ENCODE measurements around the gene FBN1. TPM values are rescaled to one million over a fixed set of nuclear protein-coding genes. Genes with fewer than 3 reads are reported as not detected.

FBN1 gene
- total and polyA plus RNA-seq, 2 of the 13 experiments (the other 11 are each of a cell fraction or from before 2014, with no cell fraction given), result 1.5 to 3.0 TPM

DNA sequence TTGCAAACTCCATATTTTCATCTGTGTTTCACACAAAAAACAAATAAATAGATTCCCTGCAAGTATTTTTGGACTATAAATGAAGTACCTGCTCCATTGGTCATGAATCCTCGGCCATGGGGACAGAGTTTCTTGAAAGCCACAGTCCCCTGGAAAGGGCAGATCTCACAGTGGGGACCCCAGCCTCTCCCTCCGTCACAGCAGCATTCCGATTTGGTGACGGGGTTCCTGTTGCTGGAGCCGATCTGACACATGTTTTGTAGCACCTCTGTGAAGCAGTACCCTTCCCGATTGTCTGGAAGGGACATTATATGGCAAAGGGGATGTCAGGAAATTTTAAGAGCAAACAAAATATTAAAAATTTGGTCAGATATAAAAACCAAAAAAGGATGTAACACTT, 218.0 kb downstream of the FBN1 start (continued):
- TF ChIP-seq, protein P1, sequence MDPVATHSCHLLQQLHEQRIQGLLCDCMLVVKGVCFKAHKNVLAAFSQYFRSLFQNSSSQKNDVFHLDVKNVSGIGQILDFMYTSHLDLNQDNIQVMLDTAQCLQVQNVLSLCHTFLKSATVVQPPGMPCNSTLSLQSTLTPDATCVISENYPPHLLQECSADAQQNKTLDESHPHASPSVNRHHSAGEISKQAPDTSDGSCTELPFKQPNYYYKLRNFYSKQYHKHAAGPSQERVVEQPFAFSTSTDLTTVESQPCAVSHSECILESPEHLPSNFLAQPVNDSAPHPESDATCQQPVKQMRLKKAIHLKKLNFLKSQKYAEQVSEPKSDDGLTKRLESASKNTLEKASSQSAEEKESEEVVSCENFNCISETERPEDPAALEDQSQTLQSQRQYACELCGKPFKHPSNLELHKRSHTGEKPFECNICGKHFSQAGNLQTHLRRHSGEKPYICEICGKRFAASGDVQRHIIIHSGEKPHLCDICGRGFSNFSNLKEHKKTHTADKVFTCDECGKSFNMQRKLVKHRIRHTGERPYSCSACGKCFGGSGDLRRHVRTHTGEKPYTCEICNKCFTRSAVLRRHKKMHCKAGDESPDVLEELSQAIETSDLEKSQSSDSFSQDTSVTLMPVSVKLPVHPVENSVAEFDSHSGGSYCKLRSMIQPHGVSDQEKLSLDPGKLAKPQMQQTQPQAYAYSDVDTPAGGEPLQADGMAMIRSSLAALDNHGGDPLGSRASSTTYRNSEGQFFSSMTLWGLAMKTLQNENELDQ (CRISPR knock-in tag; IDR thresholded peaks at IDR 0.05; ENCODE audit: borderline replicate concordance), result no peak

DNA sequence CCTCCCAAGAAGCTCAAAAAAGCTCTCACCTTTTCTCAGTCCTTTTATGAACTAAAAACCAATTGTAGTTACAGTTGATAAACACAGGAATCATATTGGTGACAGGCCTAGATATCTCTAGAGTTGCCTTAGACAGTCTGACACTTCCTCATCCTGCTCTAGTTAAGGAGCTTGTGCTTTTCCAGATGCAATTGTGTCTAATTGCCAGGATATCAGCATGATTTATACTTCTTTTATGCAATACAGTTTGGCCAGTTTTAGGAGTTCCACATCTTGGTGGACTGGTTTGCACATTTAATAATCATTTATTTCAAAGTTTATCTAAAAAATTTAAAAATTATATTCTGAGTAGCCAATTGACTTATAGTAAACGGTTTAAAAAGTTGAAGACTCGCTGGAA, 218.6 kb downstream of the FBN1 start:
- Histone ChIP-seq H3K9me3 (ENCODE audit: low read length) (no peaks in the 10 kb centered on the region), H3K4me2 (ENCODE audit: low read depth, low read length) (no peak overlapping the region), H3K4me1 (ENCODE audit: insufficient read depth, low read length) (no peaks in the 10 kb centered on the region), H2AFZ (ENCODE audit: low read length) (no peak overlapping the region), H3K36me3 (replicated peaks in 1 of 2; ENCODE audit: control insufficient read depth in 1 of 2, insufficient read depth in 2 of 2, low read length in 2 of 2) (no peaks in the 10 kb centered on the region), H3K27ac (ENCODE audit: extremely low read length, insufficient read depth, low read length) (no peak overlapping the region), H3K9ac (ENCODE audit: insufficient read depth, low read depth, low read length) (no peak overlapping the region), H3K79me2 (ENCODE audit: insufficient read depth, low read length) (no peaks in the 10 kb centered on the region), H3K4me3 (replicated peaks in 1 of 3; ENCODE audit: insufficient read depth in 1 of 3, low read depth in 2 of 3, low read length in 3 of 3) (no peak overlapping the region), H3K27me3 (ENCODE audit: control insufficient read depth in 1 of 2, insufficient read depth in 2 of 2, low read length in 2 of 2) (no peaks in the 10 kb centered on the region), H4K20me1 (ENCODE audit: insufficient read depth, low read length) (no peaks in the 10 kb centered on the region)
- ChIA-PET POLR2A (no interaction called here), CTCF (ENCODE audit: low intra/inter-chr PET ratio, low total read pairs) (no interaction called here)
- FAIRE-seq, result no peak
- no peak for ATAC-seq
- 34% methylated on average over 2 of the region's 2 CpGs for WGBS (ENCODE audit: low lambda C conversion rate)
- no TSS peak for BruUV-seq (replicated peaks)
- in situ Hi-C loops (cut with HindIII; ENCODE audit: extremely low pct_ligation_motif_present, low pct_unique_long_range_greater_than_20kb) (no loop called here), intact Hi-C loops (cut with micrococcal nuclease; ENCODE audit: unreplicated experiment) (no loop called here)
- TF ChIP-seq KMT2A (CRISPR knock-in tag; IDR thresholded peaks at IDR 0.05) (no peak), NCOA5 (CRISPR knock-in tag; IDR thresholded peaks at IDR 0.05) (no peak), ZNF44 (CRISPR knock-in tag; IDR thresholded peaks at IDR 0.05) (no peak), DPF2 (CRISPR knock-in tag; IDR thresholded peaks at IDR 0.05; ENCODE audit: borderline replicate concordance, low read depth) (no peak), TEAD3 (CRISPR knock-in tag; optimal IDR thresholded peaks at IDR 0.05; ENCODE audit: borderline replicate concordance) (no peak), MAF1 (CRISPR knock-in tag; IDR thresholded peaks at IDR 0.05; ENCODE audit: borderline replicate concordance) (no peak), ZNF552 (CRISPR knock-in tag; IDR thresholded peaks at IDR 0.05; ENCODE audit: borderline replicate concordance) (no peak), ZFAT (CRISPR knock-in tag; conservative IDR thresholded peaks at IDR 0.05) (no peak)
- TF ChIP-seq, protein P2, sequence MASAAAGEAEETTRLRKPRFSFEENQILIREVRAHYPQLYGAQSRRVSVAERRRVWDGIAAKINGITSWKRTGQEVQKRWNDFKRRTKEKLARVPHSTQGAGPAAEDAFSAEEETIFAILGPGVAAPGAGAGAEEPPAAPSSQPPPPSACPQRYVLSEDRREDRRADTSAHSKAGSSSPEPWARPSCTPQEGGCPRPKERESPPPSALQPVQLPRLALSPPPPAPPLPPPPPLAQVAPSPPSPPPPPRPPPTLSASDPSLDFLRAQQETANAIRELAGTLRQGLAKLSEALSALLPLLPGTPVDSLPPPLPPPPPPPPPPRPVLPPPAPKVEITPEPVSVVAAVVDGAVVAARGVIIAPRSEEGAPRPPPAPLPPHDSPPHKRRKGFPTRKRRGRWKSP (CRISPR knock-in tag; IDR thresholded peaks at IDR 0.05), result no peak
- no peak for DNase-seq (ENCODE audit: low spot score)
